Activated CD4-positive, alpha-beta T cell treated with anti-CD3 and anti-CD28 coated beads, Interleukin-10, Interleukin-2, amounts not matched to agents 100 ng/mL and 50 ng/mL, durations not matched to agents 16 hours and 8 hours (primary cell): Measurements from ENCODE around the gene SIT1.

Source experiments
- DNase-seq: peaks from one replicate; pipeline ENCODE4 v3.0.0-alpha.2; 2020

The SIT1 gene, protein sequence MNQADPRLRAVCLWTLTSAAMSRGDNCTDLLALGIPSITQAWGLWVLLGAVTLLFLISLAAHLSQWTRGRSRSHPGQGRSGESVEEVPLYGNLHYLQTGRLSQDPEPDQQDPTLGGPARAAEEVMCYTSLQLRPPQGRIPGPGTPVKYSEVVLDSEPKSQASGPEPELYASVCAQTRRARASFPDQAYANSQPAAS

DNA sequence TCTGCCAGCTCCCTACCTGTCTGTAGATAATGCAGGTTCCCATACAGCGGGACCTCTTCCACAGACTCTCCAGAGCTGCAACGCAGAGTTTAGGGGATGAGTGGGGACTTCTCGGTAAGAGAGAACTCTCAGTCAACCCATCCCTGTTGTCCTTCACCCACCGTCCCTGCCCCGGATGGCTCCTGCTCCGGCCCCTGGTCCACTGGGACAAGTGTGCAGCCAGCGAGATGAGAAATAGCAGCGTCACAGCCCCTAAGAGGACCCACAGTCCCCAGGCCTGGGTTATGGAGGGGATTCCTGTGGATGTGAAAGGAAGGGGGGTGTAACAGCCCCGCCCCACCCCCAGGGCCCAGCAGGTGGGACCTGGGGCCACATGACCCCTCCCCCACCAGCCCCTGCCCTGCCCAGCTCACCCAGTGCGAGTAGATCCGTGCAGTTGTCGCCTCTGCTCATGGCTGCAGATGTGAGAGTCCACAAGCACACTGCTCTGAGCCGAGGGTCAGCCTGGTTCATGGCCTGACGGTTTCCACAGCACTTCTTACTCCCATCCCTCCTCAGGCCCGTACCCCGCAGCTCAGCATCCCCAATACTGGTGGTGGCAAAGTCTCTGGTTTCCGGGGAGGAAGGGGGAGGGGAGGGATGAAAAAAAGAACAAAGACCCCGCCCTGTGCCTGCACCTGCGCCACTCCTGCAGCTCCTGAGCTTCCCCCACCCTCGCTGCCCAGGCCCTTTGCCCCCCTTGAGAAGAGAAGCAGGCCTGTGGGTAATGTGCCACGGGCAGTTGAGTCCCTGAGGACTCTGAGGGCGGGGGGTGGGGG is at the start of gene SIT1:
SIT1 (minus strand) TSS at position 591 of the 818 bp plus-strand sequence; CDS start at position 513, 78 bp downstream.
- peak; percentile 50 for DNase-seq

GRCh38 chr9:35700031-35700430 is 49.3 kb upstream of the SIT1 start:
- no peak for DNase-seq

- DNase-seq, result no peak
These were observed 47.5 kb upstream of the SIT1 start for GRCh38 chr9:35698231-35698630.

- DNase-seq, result no peak
These were observed 46.8 kb upstream of the SIT1 start for GRCh38 chr9:35697486-35697885.

- DNase-seq, result peak; percentile 66
These were observed 45.9 kb upstream of the SIT1 start for GRCh38 chr9:35696520-35697215.

DNA sequence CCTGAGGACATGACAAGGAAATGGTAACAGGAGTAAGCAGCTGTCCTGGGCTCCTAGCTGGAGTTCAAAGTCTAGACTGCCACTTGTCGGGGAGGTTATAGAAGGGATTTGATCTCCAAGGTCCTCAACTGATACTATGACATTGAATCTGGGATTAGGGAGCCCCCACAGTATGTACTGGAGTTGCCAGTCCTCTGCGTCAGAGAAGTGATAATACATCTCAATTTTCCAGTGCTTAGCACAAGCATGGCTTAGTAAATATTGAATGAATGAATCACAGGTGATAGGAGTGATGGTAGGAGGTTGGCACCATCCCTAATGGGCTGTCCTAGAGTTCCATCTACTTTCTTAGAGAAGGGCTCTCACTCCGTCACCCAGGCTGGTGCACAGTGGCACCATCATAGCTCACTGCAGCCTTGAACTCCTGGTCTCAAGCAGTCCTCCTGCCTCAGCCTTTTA is 45.2 kb upstream of the SIT1 start:
- DNase-seq, result no peak

GRCh38 chr9:35691757-35692301 is 41.1 kb upstream of the SIT1 start:
- DNase-seq, result no peak

GRCh38 chr9:35691334-35691650 is 40.6 kb upstream of the SIT1 start:
- no peak for DNase-seq

DNA sequence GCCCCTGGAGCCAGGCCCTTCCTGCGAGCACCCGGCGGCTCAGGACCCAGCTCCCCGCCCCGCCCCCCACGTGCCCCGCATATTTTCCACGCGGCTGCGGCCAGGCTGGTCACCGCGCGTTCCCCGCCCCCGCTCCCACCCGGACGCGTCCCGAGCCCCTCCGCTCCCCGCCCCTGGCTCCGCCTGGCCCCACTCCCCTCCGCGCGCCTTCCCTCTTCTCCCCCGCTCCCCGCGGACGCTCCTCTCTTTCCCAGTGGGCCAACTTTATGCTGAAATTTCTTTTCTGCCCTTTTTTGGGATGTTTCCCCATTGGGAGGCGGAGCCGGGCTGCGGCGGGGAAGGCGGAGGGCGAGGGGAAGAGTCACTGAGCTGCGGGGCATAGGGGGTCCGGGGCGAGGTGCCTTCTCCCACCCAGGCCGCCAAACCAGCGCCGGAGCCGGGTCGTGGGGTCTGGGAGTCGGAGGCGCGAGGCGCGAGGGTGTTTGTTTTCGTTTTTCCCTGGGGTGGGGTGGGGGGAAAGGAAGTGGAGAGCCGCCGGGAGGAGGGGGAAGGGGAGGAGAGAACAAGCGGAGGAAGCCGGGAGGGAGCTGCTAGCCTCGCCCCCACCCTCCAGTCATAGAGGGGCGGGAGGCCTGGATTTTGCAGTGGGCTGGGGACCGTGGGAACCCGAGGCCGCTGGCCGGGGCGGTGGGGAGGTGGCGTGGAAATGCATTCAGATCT is 40.0 kb upstream of the SIT1 start:
- DNase-seq, result peak; percentile 19

GRCh38 chr9:35690294-35690613 is 39.5 kb upstream of the SIT1 start:
- no peak for DNase-seq

GRCh38 chr9:35689542-35690293 is 39.0 kb upstream of the SIT1 start, which contains the start of gene TPM2:
TSS of gene TPM2 (minus strand) at chr9:35689925. CDS start at chr9:35689817, 108 bp downstream.
- no peak for DNase-seq

- DNase-seq, result peak; percentile 52
These were observed 38.1 kb upstream of the SIT1 start for GRCh38 chr9:35688558-35689541.

DNA sequence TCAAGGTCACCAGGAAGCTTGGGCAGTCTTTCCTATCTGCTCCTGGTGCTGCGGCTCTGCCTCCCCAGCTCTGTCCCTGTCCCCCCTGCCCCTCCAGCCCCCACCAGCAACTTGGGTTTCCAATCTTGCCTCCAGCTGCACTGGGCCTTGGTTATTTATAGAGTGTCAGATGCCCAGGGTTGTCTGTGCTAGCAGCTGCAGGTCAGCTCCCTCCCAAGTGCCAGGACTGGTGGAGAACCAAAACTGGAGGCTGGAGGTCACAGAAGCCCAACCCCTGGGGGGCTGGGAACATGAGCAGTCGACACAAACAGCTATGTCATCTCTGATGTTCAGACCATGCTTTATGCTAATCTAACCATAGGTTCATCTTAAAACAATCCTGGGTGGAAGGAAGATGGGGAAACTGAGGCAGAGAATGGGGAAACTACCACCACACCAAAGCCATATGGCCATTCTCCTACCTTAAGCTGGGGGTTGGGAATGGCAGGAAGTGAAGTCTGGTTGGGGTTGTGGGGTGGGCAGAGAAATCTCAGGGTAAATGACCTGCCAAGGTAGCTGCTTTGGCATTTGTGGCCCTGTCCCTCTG is 37.3 kb upstream of the SIT1 start:
- no peak for DNase-seq

GRCh38 chr9:35687306-35687705 is 36.6 kb upstream of the SIT1 start:
- DNase-seq, result no peak

- no peak for DNase-seq
These were observed 35.8 kb upstream of the SIT1 start for GRCh38 chr9:35686222-35687203.

- DNase-seq, result no peak
These were observed 34.8 kb upstream of the SIT1 start for GRCh38 chr9:35685506-35685905.

GRCh38 chr9:35684921-35685320 is 34.2 kb upstream of the SIT1 start:
- DNase-seq, result no peak

GRCh38 chr9:35683323-35683722 is 32.6 kb upstream of the SIT1 start:
- no peak for DNase-seq
